HG03045 (cell line): ENCODE data around the gene DOCK11.
"Not testable (repeated sequence)": the region's sequence is repeated elsewhere in the genome, so short reads cannot be mapped to it uniquely, and the experiment has no call there.

Experiments used
- ATAC-seq: cut with Tn5 transposase; IDR thresholded peaks from one replicate; pipeline ENCODE4 v1.9.1; 2021; ENCODE audit warnings: mild to moderate bottlenecking, moderate library complexity; ENCODE audit not compliant: unreplicated experiment

Gene DOCK11

DNA sequence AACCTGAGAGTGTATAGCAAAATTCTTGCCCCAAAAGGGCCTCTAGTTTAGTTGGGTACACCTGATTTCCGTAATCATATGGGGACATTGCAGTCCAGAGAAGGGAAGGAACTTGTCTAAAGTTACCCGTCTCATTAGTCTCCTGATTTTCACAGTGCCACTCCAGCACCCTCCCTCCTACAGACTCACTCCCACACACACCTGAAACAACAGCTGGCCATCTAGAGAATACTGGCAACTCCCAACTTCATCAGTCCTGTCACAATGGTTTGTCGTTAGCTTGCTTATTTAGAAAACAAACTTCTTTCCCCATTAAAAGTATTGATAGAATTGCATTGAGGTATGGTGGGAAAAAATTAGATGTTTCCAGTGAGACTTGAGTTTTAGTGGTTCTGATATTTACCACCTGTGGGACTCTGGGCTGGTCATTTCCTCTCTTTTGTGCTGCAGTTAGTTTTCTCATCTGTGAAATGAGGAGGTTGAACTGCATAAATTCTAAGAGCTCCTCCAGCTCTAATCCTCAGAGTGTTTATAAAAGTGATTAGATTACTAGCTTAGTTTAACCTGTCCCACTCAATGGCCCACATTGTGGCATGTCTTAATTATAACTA is 233.5 kb downstream of the DOCK11 start:
- no peak for ATAC-seq

DNA sequence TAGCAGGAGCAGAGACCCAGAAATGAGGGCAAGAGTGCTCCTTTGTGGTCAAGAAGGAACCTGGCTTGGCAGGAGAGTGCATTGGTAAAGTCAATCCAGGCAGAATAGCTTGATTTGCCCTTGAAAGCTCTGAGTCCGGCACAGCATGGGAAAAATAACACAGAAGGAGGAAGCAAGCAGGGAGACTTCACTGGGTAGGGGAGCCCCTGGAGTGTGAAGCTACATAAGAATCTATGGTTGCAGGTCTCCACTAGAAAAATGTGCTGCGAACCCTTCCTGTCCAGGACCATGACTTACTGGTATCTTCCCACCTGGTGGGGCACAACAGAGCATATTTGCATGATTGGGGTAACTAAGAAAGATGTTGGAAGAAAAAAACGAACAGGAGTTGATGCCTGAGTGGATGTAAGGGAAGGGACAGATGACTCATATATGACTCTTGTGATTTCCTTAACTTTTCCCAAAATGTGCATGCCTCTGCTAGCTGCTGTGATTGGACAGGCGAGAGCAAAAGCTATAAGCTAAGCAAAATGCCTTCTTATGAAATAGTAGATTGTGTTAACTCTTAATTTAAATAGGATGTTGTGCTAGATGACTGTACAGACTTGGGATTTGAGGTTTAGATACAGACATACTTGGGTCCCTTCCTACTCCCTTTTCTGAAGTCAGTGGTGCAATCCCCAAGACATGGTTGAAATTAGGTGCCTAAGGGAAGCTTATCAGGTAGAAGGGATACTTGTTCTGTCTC is 235.1 kb downstream of the DOCK11 start:
- ATAC-seq: no peak

DNA sequence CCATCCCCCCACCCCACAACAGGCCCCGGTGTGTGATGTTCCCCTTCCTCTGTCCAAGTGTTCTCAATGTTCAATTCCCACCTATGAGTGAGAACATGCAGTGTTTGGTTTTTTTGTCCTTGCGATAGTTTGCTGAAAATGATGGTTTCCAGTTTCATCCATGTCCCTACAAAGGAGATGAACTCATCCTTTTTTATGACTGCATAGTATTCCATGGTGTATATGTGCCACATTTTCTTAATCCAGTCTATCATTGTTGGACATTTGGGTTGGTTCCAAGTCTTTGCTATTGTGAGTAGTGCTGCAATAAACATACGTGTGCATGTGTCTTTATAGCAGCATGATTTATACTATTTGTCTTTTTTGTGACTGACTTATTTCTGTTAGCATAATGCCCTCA is 236.9 kb downstream of the DOCK11 start:
- not testable (repeated sequence) for ATAC-seq

DNA sequence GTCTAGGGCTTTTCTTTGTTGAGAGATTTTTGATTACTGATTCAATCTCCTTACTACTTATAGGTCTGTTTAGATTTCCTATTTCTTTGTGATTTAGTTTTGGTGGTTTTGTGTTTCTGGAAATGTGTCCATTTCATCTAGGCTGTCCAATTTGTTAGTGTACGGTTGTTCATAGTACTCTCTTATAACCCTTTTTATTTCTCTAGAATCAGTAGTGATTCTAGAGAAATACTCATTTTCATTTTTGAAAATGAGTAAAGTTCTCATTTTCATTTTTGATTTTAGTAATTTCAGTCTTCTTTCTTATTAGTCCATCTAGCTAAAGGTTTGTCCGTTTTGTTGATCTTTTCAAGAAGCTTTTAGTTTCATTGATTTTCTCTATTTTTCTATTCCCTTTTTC is 239.3 kb downstream of the DOCK11 start:
- ATAC-seq: no peak
